Thyroid gland (tissue), 4 donors: Measurements from ENCODE around the gene APOL6.

Experiments used
- CTCF ChIP-seq, 6 experiments: fragments of 200-600 bp in 3 of 6; fragments of 450-650 bp in 3 of 6; sonication (generic) in 3 of 6; IDR thresholded peaks; one replicate each; pipeline ENCODE4 v1.5.1; 2016 to 2019; ENCODE audit warnings: antibody characterized with exemption in 6 of 6, mild to moderate bottlenecking in 2 of 6, inconsistent platforms in 1 of 6, moderate library complexity in 1 of 6
- POLR2A ChIP-seq, 2 donors: fragments of 450-650 bp; IDR thresholded peaks; one replicate each; pipeline ENCODE4 v1.6.1; 2017; ENCODE audit warnings: antibody characterized with exemption in 2 of 2, mild to moderate bottlenecking in 2 of 2, moderate library complexity in 1 of 2

GRCh38 chr22:35638001-35638400 lies 10.2 kb upstream of the APOL6 start:
- TF ChIP-seq POLR2A (IDR thresholded peaks at IDR 0.05) (no peak), CTCF (IDR thresholded peaks at IDR 0.05) (no peak)
